Hepatocyte (in vitro differentiated cells): Measurements from ENCODE around the gene PLEKHA5. TPM values are rescaled to one million over a fixed set of nuclear protein-coding genes. Genes with fewer than 3 reads are reported as not detected.

Source experiments
- DNase-seq: peaks from one replicate; pipeline ENCODE4 v3.0.0-alpha.2; 2016; ENCODE audit warnings: low spot score
- H2AFZ ChIP-seq: fragments of 200-600 bp; sonication (generic); 2 replicates; pipeline ENCODE4 v1.6.0; 2016; ENCODE audit warnings: antibody characterized with exemption, mild to moderate bottlenecking
- H3K27ac ChIP-seq: fragments of 200-600 bp; sonication (generic); 2 replicates; pipeline ENCODE4 v1.5.1; 2016; ENCODE audit warnings: mild to moderate bottlenecking
- H3K27me3 ChIP-seq: fragments of 200-600 bp; sonication (generic); 2 replicates; pipeline ENCODE4 v1.6.1; 2016
- H3K36me3 ChIP-seq: fragments of 200-600 bp; sonication (generic); replicated peaks from 2 replicates; pipeline ENCODE4 v1.5.1; 2016; ENCODE audit warnings: low read depth; ENCODE audit not compliant: insufficient read depth
- H3K4me1 ChIP-seq: fragments of 200-600 bp; sonication (generic); 2 replicates; pipeline ENCODE4 v1.5.1; 2016; ENCODE audit warnings: mild to moderate bottlenecking, moderate library complexity; ENCODE audit not compliant: insufficient read depth
- H3K4me2 ChIP-seq: fragments of 200-600 bp; sonication (generic); 2 replicates; pipeline ENCODE4 v1.6.0; 2016
- H3K4me3 ChIP-seq: fragments of 200-600 bp; sonication (generic); 2 replicates; pipeline ENCODE4 v1.5.1; 2016; ENCODE audit warnings: mild to moderate bottlenecking
- H3K79me2 ChIP-seq: fragments of 200-600 bp; sonication (generic); 2 replicates; pipeline ENCODE4 v1.6.0; 2017; ENCODE audit warnings: mild to moderate bottlenecking
- H3K9me2 ChIP-seq: fragments of 200-600 bp; sonication (generic); replicated peaks from 2 replicates; pipeline ENCODE4 v1.6.0; 2017; ENCODE audit warnings: mild to moderate bottlenecking; ENCODE audit not compliant: insufficient read depth
- H3K9me3 ChIP-seq: fragments of 200-600 bp; sonication (generic); 2 replicates; pipeline ENCODE4 v1.5.1; 2016; ENCODE audit warnings: low read depth, mild to moderate bottlenecking
- H4K20me1 ChIP-seq: fragments of 200-600 bp; sonication (generic); 2 replicates; pipeline ENCODE4 v1.6.0; 2016; ENCODE audit warnings: mild to moderate bottlenecking; ENCODE audit not compliant: insufficient read depth, poor library complexity, severe bottlenecking
- CTCF ChIP-seq: fragments of 200-600 bp; sonication (generic); IDR thresholded peaks from 2 replicates; pipeline ENCODE4 v1.5.1; 2016; ENCODE audit warnings: antibody characterized with exemption, mild to moderate bottlenecking; ENCODE audit not compliant: poor library complexity
- EZH2 ChIP-seq: fragments of 200-600 bp; sonication (generic); IDR thresholded peaks from 2 replicates; pipeline ENCODE4 v1.6.1; 2016; ENCODE audit warnings: antibody characterized with exemption, mild to moderate bottlenecking, borderline replicate concordance
- EZH2phosphoT487 ChIP-seq: fragments of 200-600 bp; sonication (generic); IDR thresholded peaks from one replicate; pipeline ENCODE4 v1.6.1; 2018; ENCODE audit warnings: antibody characterized with exemption, mild to moderate bottlenecking, low read depth, moderate library complexity; ENCODE audit not compliant: unreplicated experiment, severe bottlenecking
- WGBS: methylation state at CpG from one replicate; pipeline ENCODE4 v1.1.6; 2016; ENCODE audit warnings: low lambda C conversion rate; ENCODE audit errors: missing lambda C conversion rate; 5-methylcytosine and 5-hydroxymethylcytosine counted together
- polyA plus RNA-seq: library from polyadenylated mRNA; unstranded; fragments of >200 nt; fragmentation: Nextera tagmentation; extraction: Ambion mirVana; gene quantifications from 2 replicates; pipeline ENCODE4 v1.2.1, GENCODE V29; 2016
- total RNA-seq: library from RNA; depleted of rRNA; stranded (reverse); fragments of >200 nt; gene quantifications from 2 replicates; pipeline ENCODE4 v1.2.3, GENCODE V29; 2014

The PLEKHA5 gene
- total and polyA plus RNA-seq, 2 experiments from 2014 or later, result 32.2 to 39.6 TPM

- DNase-seq, result no peak
- no peaks in the 10 kb centered on the region for H3K9me3 ChIP-seq
- H3K9me2 ChIP-seq, result no peaks in the 10 kb centered on the region
- peaks cover 96% of the 10 kb centered on the region for H3K79me2 ChIP-seq
- TF ChIP-seq EZH2phosphoT487 (no peak), CTCF (no peak), EZH2 (no peak)
- H2AFZ ChIP-seq, result no peak overlapping the region
- no peak overlapping the region for H3K27ac ChIP-seq
- no peaks in the 10 kb centered on the region for H3K4me1 ChIP-seq
- no peaks in the 10 kb centered on the region for H4K20me1 ChIP-seq
- no peak overlapping the region for H3K4me2 ChIP-seq
- 100% methylated on average over 1 of the region's 1 CpG for WGBS
- H3K36me3 ChIP-seq, result no peaks in the 10 kb centered on the region
- H3K27me3 ChIP-seq, result no peaks in the 10 kb centered on the region
- no peak overlapping the region for H3K4me3 ChIP-seq
Measured at GRCh38 chr12:19151298-19151697, 21.8 kb downstream of the PLEKHA5 start.

GRCh38 chr12:19153396-19153795, 23.9 kb downstream of the PLEKHA5 start:
- H3K27me3 ChIP-seq, result no peaks in the 10 kb centered on the region
- H3K36me3 ChIP-seq, result no peaks in the 10 kb centered on the region
- H3K79me2 ChIP-seq, result peaks cover 94% of the 10 kb centered on the region
- DNase-seq, result no peak
- no peak overlapping the region for H3K4me2 ChIP-seq
- H3K4me1 ChIP-seq, result no peaks in the 10 kb centered on the region
- no peak overlapping the region for H2AFZ ChIP-seq
- no peaks in the 10 kb centered on the region for H3K9me3 ChIP-seq
- H3K27ac ChIP-seq, result no peak overlapping the region
- H4K20me1 ChIP-seq, result no peaks in the 10 kb centered on the region
- 45% methylated on average over 2 of the region's 2 CpGs for WGBS
- H3K4me3 ChIP-seq, result no peak overlapping the region
- TF ChIP-seq EZH2, result no peak
- H3K9me2 ChIP-seq, result no peaks in the 10 kb centered on the region

- Histone ChIP-seq H3K79me2 (peaks cover 91% of the 10 kb centered on the region), H3K9me3 (no peaks in the 10 kb centered on the region), H4K20me1 (no peaks in the 10 kb centered on the region), H3K4me1 (peaks cover 4% of the 10 kb centered on the region), H3K4me3 (no peak overlapping the region), H3K9me2 (no peaks in the 10 kb centered on the region), H3K27ac (no peak overlapping the region), H2AFZ (no peak overlapping the region), H3K27me3 (no peaks in the 10 kb centered on the region), H3K4me2 (no peak overlapping the region), H3K36me3 (no peaks in the 10 kb centered on the region)
- no peak for DNase-seq
- 32% methylated on average over 2 of the region's 2 CpGs for WGBS
- TF ChIP-seq EZH2phosphoT487 (no peak), EZH2 (no peak), CTCF (no peak)
Measured at GRCh38 chr12:19154686-19155085, 25.2 kb downstream of the PLEKHA5 start.

- H3K36me3 ChIP-seq, result no peaks in the 10 kb centered on the region
- H3K4me3 ChIP-seq, result no peak overlapping the region
- H3K79me2 ChIP-seq, result peaks cover 91% of the 10 kb centered on the region
- H3K27ac ChIP-seq, result no peak overlapping the region
- TF ChIP-seq EZH2, result no peak
- no peak for TF ChIP-seq CTCF
- TF ChIP-seq EZH2phosphoT487, result no peak
- H3K27me3 ChIP-seq, result no peaks in the 10 kb centered on the region
- H4K20me1 ChIP-seq, result no peaks in the 10 kb centered on the region
- no peaks in the 10 kb centered on the region for H3K9me3 ChIP-seq
- WGBS, result 85% methylated on average over 5 of the region's 5 CpGs
- peaks cover 4% of the 10 kb centered on the region for H3K4me1 ChIP-seq
- DNase-seq, result no peak
- no peak overlapping the region for H3K4me2 ChIP-seq
- H2AFZ ChIP-seq, result no peak overlapping the region
- no peaks in the 10 kb centered on the region for H3K9me2 ChIP-seq
Measured at GRCh38 chr12:19155981-19156734, 26.6 kb downstream of the PLEKHA5 start.
